ENCODE measurements around the gene AKAP5. TPM values are rescaled to one million over a fixed set of nuclear protein-coding genes. Genes with fewer than 3 reads are reported as not detected.

Gene AKAP5, protein sequence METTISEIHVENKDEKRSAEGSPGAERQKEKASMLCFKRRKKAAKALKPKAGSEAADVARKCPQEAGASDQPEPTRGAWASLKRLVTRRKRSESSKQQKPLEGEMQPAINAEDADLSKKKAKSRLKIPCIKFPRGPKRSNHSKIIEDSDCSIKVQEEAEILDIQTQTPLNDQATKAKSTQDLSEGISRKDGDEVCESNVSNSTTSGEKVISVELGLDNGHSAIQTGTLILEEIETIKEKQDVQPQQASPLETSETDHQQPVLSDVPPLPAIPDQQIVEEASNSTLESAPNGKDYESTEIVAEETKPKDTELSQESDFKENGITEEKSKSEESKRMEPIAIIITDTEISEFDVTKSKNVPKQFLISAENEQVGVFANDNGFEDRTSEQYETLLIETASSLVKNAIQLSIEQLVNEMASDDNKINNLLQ
- total RNA-seq (2011; cell fraction: chromatin; rRNA removed; ENCODE audit: low replicate concordance): 0.25 and 1.1 TPM in 2 replicates
- 0.13 and 0.17 TPM in 2 replicates for total RNA-seq (2011; cell fraction: nucleolus; rRNA removed)
- 0.73 and 1.3 TPM in 2 replicates for total RNA-seq (2011; cell fraction: nucleoplasm; rRNA removed)
- total RNA-seq (2014; rRNA removed) (0.41 and 0.50 TPM in 2 replicates), total RNA-seq (2014; rRNA removed; fragmentation: Illumina TruSeq; extraction: Trizol) (0.61 and 0.76 TPM in 2 replicates), total RNA-seq (2015; rRNA removed; fragmentation: Illumina TruSeq; extraction: Trizol) (0.75 and 0.94 TPM in 2 replicates), total RNA-seq (2021) (0.35 and 0.40 TPM in 2 replicates), polyA plus RNA-seq (2011; rRNA removed) (0.12 and 0.24 TPM in 2 replicates), polyA plus RNA-seq (2014; fragmentation: Illumina TruSeq; extraction: Trizol) (0.32 and 0.34 TPM in 2 replicates), polyA plus RNA-seq (2014; fragmentation: Nextera tagmentation; extraction: Ambion mirVana) (under 1 TPM; 0.06 to 0.07 TPM), polyA plus RNA-seq (2014; rRNA removed) (0.11 and 0.40 TPM in 2 replicates), polyA minus RNA-seq (2011; rRNA and poly(A)+ RNA removed) (0.48 and 0.63 TPM in 2 replicates), Bru-seq, nascent RNA (percentile 43 among the genes with signal in this experiment), BruChase-seq, experiment 1, labeled RNA remaining after a 2-hour chase (percentile 46 among the genes with signal in this experiment), BruChase-seq, experiment 2, labeled RNA remaining after a 6-hour chase (percentile 50 among the genes with signal in this experiment)
- 0.07 TPM in 2 replicates for polyA plus RNA-seq (2011; cell fraction: cytosol; rRNA removed)
- 0.06 and 0.11 TPM in 2 replicates for polyA plus RNA-seq (2011; cell fraction: nucleus; rRNA removed)
- polyA plus RNA-seq (2012): 0.30 and 0.50 TPM in 2 replicates
- polyA minus RNA-seq (2011; cell fraction: cytosol; rRNA and poly(A)+ RNA removed): 0.48 TPM in 1 of 2 replicates, not detected in the other
- polyA minus RNA-seq (2011; cell fraction: nucleus; rRNA and poly(A)+ RNA removed): 0.27 and 0.78 TPM in 2 replicates
- long read RNA-seq, experiment 1: 0 reads
- long read RNA-seq, experiment 2: 0 reads
- long read RNA-seq, experiment 3: 0 reads

DNA sequence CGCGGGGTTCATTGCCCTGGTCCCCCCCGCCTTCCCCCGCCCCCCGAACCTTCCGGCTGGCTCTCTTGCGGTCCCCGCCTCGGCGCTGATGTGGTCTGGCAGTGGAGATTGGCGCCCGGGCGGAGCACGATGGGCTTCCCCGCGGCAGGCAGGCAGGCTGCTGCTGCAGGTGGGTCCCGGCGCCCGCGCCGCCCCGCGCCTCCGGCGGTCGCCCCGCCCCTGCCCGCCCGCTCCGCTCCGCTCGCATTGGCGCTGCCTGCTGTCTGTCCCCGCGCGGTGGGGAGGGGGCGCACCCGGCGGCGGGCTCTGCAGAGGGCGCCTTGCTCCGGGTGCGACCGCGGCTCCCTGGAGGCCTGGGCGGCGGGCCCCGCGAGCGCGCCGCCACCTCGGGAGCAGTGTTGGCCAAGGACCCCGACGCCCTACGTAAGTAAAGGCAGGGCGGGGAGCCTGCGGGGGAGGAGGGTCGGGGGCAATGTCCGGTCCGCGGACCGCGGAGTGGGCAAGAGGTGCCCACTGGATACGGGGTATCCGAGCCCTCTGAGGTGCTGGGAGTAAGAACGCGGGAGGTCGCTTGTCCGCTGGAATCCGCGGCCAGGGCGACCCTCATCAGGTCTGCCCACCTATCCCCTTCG lies at the start of gene AKAP5:
TSS of gene AKAP5 (plus strand) at position 309 of the 632 bp plus-strand sequence. CDS start 2,896 bp downstream, outside the sequence.
- Histone ChIP-seq H3K79me2 (ENCODE audit: control insufficient read depth, insufficient read depth, low read length) (no peaks in the 10 kb centered on the region), H3K9me1 (ENCODE audit: control insufficient read depth, insufficient read depth, low read length) (no peaks in the 10 kb centered on the region), H3K9ac (ENCODE audit: insufficient read depth in 1 of 2, low read depth in 2 of 2, low read length in 2 of 2) (peak within 1 kb of the TSS; percentile 30 to 90; a peak in 3 of 4 replicates), H2AFZ (ENCODE audit: low read depth, low read length) (peak within 1 kb of the TSS; percentile 62), H3K4me1 (replicated peaks in 1 of 2; ENCODE audit: control insufficient read depth in 2 of 2, insufficient read depth in 2 of 2, low read length in 2 of 2) (peaks cover 8 to 9% of the 10 kb centered on the region in 2 experiments; a peak in 4 of 5 replicates), H3K27ac (ENCODE audit: extremely low read depth, low read depth, low read length) (no peak within 1 kb of the TSS), H3K4me2 (ENCODE audit: insufficient read depth, low read length) (peak within 1 kb of the TSS; percentile 69), H3K4me3 (peak within 1 kb of the TSS; percentile 57), H3K36me3 (ENCODE audit: control insufficient read depth, insufficient read depth, low read length) (peaks cover 4% of the 10 kb centered on the region; the same call in 1 of the 3 replicates), H3K27me3 (ENCODE audit: control insufficient read depth in 2 of 2, insufficient read depth in 2 of 2, low read length in 2 of 2) (no peaks in the 10 kb centered on the region), H3K9me3 (replicated peaks; ENCODE audit: control insufficient read depth, insufficient read depth, low read depth, low read length) (no peaks in the 10 kb centered on the region), H4K20me1 (replicated peaks; ENCODE audit: control insufficient read depth, insufficient read depth, low read length) (no peaks in the 10 kb centered on the region; the same call in 1 of the 2 replicates)
- POLR2A ChIA-PET: interaction anchor here (0.6 to 1.5 kb wide), 5 partner anchors 9 to 674 kb away, joined by 3 read pairs; no protein-coding TSS in a partner anchor
- WGBS (ENCODE audit: insufficient coverage, low coverage, missing lambda C conversion rate): 4% methylated on average over 13 of the region's 74 CpGs
- in situ Hi-C loops (cut with MboI): loop anchor here (10.0 kb wide), 1 partner anchor 121 kb away; no protein-coding TSS in a partner anchor
- peak; percentile 60 to 88 (median 82) for DNase-seq (ENCODE audit: extremely low read depth in 1 of 4, low spot score in 3 of 4)
- intact Hi-C loops (cut with micrococcal nuclease): loop anchor here (5.0 kb wide), 1 partner anchor 42 kb away; no protein-coding TSS in a partner anchor
- BruUV-seq (replicated peaks): no TSS peak
- no peak for FAIRE-seq
- ATAC-seq: peak; percentile 94
- CTCF ChIA-PET (ENCODE audit: low intra/inter-chr PET ratio): no interaction called here
- TF ChIP-seq RBFOX2 (IDR thresholded peaks at IDR 0.05; ENCODE audit: low read depth, low read length): peak; percentile 40; the same call in 1 of the 2 replicates
- TF ChIP-seq, protein P1, sequence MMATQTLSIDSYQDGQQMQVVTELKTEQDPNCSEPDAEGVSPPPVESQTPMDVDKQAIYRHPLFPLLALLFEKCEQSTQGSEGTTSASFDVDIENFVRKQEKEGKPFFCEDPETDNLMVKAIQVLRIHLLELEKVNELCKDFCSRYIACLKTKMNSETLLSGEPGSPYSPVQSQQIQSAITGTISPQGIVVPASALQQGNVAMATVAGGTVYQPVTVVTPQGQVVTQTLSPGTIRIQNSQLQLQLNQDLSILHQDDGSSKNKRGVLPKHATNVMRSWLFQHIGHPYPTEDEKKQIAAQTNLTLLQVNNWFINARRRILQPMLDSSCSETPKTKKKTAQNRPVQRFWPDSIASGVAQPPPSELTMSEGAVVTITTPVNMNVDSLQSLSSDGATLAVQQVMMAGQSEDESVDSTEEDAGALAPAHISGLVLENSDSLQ (IDR thresholded peaks at IDR 0.05): peak; percentile 36; the same call in 1 of the 2 replicates
- peak; percentile 64 for TF ChIP-seq POLR2G (IDR thresholded peaks at IDR 0.05; ENCODE audit: low read depth, low read length)
- TF ChIP-seq NONO (IDR thresholded peaks at IDR 0.05; ENCODE audit: low read depth in 2 of 2, low read length in 1 of 2): 0 out of 4 replicates have a peak, but pooled peaks of 1 of the 2 experiments have one; percentile 21
- no peak for TF ChIP-seq ZNF644 (tag; IDR thresholded peaks at IDR 0.05; ENCODE audit: low read depth)
- no peak for TF ChIP-seq NRF1 (conservative IDR thresholded peaks at IDR 0.05 in 1 of 2, IDR thresholded peaks at IDR 0.05 in 1 of 2)
- TF ChIP-seq CXXC5 (CRISPR knock-in tag; IDR thresholded peaks at IDR 0.05): peak; percentile 72
- peak in 1 of 2 experiments; percentile 63; a peak in 1 of 4 replicates for TF ChIP-seq MAZ (CRISPR knock-in tag; conservative IDR thresholded peaks at IDR 0.05 in 1 of 2, IDR thresholded peaks at IDR 0.05 in 1 of 2)
- TF ChIP-seq RB1 (IDR thresholded peaks at IDR 0.05; ENCODE audit: low read depth): peak; percentile 46; the same call in 1 of the 2 replicates
- no peak for TF ChIP-seq TCFL5 (CRISPR knock-in tag; conservative IDR thresholded peaks at IDR 0.05)
- no peak for TF ChIP-seq ZNF766 (CRISPR knock-in tag; conservative IDR thresholded peaks at IDR 0.05)
- TF ChIP-seq RBM22 (IDR thresholded peaks at IDR 0.05; ENCODE audit: low read depth, low read length, poor library complexity, severe bottlenecking): no peak
- TF ChIP-seq MTA2 (IDR thresholded peaks at IDR 0.05; ENCODE audit: low read depth): no peak
- no peak for TF ChIP-seq KAT7 (CRISPR knock-in tag; IDR thresholded peaks at IDR 0.05; ENCODE audit: borderline replicate concordance)

Data from K562 (cell line).